SK-N-SH treated with all-trans-retinoic acid at 6 μM for 48 hours (cell line): ENCODE measurements around the gene HSF2BP.
"Not testable (repeated sequence)": the region's sequence is repeated elsewhere in the genome, so short reads cannot be mapped to it uniquely, and the experiment has no call there.

Experiments used
- CSDC2 ChIP-seq: fragments of 250-450 bp; sonication (Bioruptor Pico); IDR thresholded peaks from 2 replicates; pipeline ENCODE4 v1.5.0; 2020; ENCODE audit warnings: mild to moderate bottlenecking, moderate library complexity
- ESRRG ChIP-seq: fragments of 250-450 bp; sonication (Bioruptor Pico); IDR thresholded peaks from 2 replicates; pipeline ENCODE4 v1.6.1; 2021; ENCODE audit warnings: mild to moderate bottlenecking
- ISL1 ChIP-seq: fragments of 250-450 bp; sonication (Bioruptor Pico); IDR thresholded peaks from 2 replicates; pipeline ENCODE4 v2.1.2; 2022; ENCODE audit warnings: mild to moderate bottlenecking, moderate library complexity
- OSR1 ChIP-seq: fragments of 250-450 bp; sonication (Bioruptor Pico); IDR thresholded peaks from 2 replicates; pipeline ENCODE4 v1.8.0; 2022; ENCODE audit warnings: moderate library complexity, mild to moderate bottlenecking, inconsistent platforms
- RARB ChIP-seq: fragments of 250-450 bp; sonication (Bioruptor Pico); IDR thresholded peaks from 2 replicates; pipeline ENCODE4 v1.8.0; 2021; ENCODE audit warnings: mild to moderate bottlenecking, moderate library complexity
- TCF4 ChIP-seq: fragments of 250-450 bp; sonication (Bioruptor Pico); IDR thresholded peaks from 2 replicates; pipeline ENCODE4 v1.8.0; 2021; ENCODE audit warnings: mild to moderate bottlenecking, moderate library complexity, borderline replicate concordance
- TOX ChIP-seq: fragments of 250-450 bp; sonication (Bioruptor Pico); IDR thresholded peaks from 2 replicates; pipeline ENCODE4 v1.8.0; 2021; ENCODE audit warnings: mild to moderate bottlenecking, moderate library complexity, borderline replicate concordance
- ZFP3 ChIP-seq: fragments of 250-450 bp; sonication (Bioruptor Pico); IDR thresholded peaks from 2 replicates; pipeline ENCODE4 v1.5.0; 2020; ENCODE audit warnings: mild to moderate bottlenecking, moderate library complexity
- ZFP30 ChIP-seq: fragments of 450-650 bp; formaldehyde crosslinking; IDR thresholded peaks from 2 replicates; pipeline ENCODE4 v1.5.0; 2022; ENCODE audit warnings: mild to moderate bottlenecking, moderate library complexity
- TF ChIP-seq, protein P1 (sequence below): fragments of 250-450 bp; sonication (Bioruptor Pico); IDR thresholded peaks from 2 replicates; pipeline ENCODE4 v1.8.0; 2020; ENCODE audit warnings: mild to moderate bottlenecking, moderate library complexity, borderline replicate concordance

DNA sequence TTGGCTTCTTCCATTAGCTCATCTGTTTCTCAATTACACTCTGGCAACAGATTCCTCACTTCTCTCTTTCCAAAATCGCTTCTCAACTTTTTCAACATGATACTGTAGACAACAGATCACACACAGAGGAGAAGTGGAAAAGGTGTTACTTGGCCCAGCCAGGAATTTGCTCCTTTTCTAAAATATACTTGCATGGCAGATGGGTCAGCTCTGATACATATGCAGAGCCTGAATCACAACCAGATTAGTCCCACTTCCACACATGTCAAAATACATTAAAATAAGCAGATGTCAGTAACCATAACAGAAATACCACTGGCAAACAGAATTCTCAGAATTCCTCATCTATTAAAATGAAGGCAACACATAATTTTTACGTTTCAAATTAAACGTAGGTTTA is 89.1 kb downstream of the HSF2BP start:
- not testable (repeated sequence) for TF ChIP-seq TOX, ISL1, ZFP30, CSDC2, TCF4, RARB, ZFP3, OSR1, ESRRG (CRISPR knock-in tag)
- TF ChIP-seq, protein P1, sequence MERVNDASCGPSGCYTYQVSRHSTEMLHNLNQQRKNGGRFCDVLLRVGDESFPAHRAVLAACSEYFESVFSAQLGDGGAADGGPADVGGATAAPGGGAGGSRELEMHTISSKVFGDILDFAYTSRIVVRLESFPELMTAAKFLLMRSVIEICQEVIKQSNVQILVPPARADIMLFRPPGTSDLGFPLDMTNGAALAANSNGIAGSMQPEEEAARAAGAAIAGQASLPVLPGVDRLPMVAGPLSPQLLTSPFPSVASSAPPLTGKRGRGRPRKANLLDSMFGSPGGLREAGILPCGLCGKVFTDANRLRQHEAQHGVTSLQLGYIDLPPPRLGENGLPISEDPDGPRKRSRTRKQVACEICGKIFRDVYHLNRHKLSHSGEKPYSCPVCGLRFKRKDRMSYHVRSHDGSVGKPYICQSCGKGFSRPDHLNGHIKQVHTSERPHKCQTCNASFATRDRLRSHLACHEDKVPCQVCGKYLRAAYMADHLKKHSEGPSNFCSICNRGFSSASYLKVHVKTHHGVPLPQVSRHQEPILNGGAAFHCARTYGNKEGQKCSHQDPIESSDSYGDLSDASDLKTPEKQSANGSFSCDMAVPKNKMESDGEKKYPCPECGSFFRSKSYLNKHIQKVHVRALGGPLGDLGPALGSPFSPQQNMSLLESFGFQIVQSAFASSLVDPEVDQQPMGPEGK (CRISPR knock-in tag), result not testable (repeated sequence)
